Ishikawa (cell line): ENCODE results near the gene TBC1D22B.

Experiments
- CEBPB ChIP-seq: IDR thresholded peaks from 2 replicates; pipeline ENCODE4 v1.6.1; 2012
- CREB1 ChIP-seq: IDR thresholded peaks from 2 replicates; pipeline ENCODE4 v1.6.1; 2012; ENCODE audit warnings: low read depth
- EP300 ChIP-seq: IDR thresholded peaks from 2 replicates; pipeline ENCODE4 v1.6.1; 2012; ENCODE audit warnings: borderline replicate concordance
- FOXM1 ChIP-seq: IDR thresholded peaks from 2 replicates; pipeline ENCODE4 v1.6.1; 2012; ENCODE audit warnings: low read depth, borderline replicate concordance
- MAX ChIP-seq: IDR thresholded peaks from 2 replicates; pipeline ENCODE4 v1.6.1; 2012
- RAD21 ChIP-seq: IDR thresholded peaks from 2 replicates; pipeline ENCODE4 v1.6.1; 2012; ENCODE audit warnings: low read depth
- TAF1 ChIP-seq: IDR thresholded peaks from 2 replicates; pipeline ENCODE4 v1.6.1; 2012; ENCODE audit warnings: low read depth, mild to moderate bottlenecking
- TEAD4 ChIP-seq: IDR thresholded peaks from 2 replicates; pipeline ENCODE4 v1.6.1; 2012
- YY1 ChIP-seq: IDR thresholded peaks from 2 replicates; pipeline ENCODE4 v1.6.1; 2012; ENCODE audit warnings: low read depth
- ZBTB7A ChIP-seq: IDR thresholded peaks from 2 replicates; pipeline ENCODE4 v1.6.1; 2012; ENCODE audit warnings: low read depth
- TF ChIP-seq, protein P1 (sequence below): IDR thresholded peaks from 2 replicates; pipeline ENCODE4 v1.6.1; 2012; ENCODE audit warnings: low read depth, mild to moderate bottlenecking

DNA sequence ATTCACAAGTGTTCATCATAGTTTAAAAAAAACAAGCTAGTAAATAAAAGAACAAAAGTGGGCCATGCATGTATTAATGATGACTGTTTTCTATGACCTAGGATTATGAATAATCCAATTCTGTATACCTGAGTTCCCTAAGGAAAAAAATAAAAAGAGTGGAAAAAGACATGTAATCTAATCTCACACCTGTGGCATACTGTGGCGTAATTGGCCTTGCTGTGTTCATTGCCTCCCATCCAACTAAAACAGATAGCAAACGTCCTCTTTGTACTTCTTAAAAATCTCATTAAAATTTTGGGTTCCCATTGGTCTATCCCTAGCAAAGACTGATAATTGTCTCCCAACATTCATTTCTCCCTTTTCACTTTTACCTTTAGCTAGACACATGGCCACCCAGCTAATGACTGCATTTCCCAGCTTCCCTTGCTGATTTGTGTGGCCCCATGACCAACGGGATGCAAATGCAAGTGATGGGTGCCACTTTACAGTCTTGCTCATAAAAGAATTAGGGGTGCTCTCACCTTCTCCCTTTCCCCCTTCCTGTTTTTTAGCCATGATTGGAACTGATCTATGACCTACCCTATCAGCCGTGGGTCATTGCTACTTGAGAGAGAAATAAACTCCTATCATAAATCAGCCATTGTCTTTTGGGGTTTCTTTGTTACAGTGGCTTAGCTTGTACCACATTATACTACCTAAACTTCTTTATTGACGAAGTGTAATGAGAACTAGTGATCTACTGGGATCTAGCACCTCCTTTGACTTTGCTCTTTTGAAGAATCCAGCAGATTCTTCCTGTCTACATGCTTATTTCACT lies 32.0 kb upstream of the TBC1D22B start:
- TF ChIP-seq RAD21 (no peak), EP300 (no peak), YY1 (no peak), TEAD4 (no peak), TAF1 (no peak), CEBPB (no peak), ZBTB7A (no peak), FOXM1 (no peak), MAX (no peak), CREB1 (no peak)
- TF ChIP-seq, protein P1, sequence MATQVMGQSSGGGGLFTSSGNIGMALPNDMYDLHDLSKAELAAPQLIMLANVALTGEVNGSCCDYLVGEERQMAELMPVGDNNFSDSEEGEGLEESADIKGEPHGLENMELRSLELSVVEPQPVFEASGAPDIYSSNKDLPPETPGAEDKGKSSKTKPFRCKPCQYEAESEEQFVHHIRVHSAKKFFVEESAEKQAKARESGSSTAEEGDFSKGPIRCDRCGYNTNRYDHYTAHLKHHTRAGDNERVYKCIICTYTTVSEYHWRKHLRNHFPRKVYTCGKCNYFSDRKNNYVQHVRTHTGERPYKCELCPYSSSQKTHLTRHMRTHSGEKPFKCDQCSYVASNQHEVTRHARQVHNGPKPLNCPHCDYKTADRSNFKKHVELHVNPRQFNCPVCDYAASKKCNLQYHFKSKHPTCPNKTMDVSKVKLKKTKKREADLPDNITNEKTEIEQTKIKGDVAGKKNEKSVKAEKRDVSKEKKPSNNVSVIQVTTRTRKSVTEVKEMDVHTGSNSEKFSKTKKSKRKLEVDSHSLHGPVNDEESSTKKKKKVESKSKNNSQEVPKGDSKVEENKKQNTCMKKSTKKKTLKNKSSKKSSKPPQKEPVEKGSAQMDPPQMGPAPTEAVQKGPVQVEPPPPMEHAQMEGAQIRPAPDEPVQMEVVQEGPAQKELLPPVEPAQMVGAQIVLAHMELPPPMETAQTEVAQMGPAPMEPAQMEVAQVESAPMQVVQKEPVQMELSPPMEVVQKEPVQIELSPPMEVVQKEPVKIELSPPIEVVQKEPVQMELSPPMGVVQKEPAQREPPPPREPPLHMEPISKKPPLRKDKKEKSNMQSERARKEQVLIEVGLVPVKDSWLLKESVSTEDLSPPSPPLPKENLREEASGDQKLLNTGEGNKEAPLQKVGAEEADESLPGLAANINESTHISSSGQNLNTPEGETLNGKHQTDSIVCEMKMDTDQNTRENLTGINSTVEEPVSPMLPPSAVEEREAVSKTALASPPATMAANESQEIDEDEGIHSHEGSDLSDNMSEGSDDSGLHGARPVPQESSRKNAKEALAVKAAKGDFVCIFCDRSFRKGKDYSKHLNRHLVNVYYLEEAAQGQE, result no peak
